Upper lobe of left lung (tissue), 6 donors: Measurements from ENCODE around the gene LNX2. TPM values are rescaled to one million over a fixed set of nuclear protein-coding genes. Genes with fewer than 3 reads are reported as not detected.
"Not testable (repeated sequence)": the region's sequence is repeated elsewhere in the genome, so short reads cannot be mapped to it uniquely, and the experiment has no call there.

Source experiments
- ATAC-seq, 2 donors: fragments of 200-7000 bp; cut with Tn5 transposase; one replicate each; pipeline ENCODE4 v1.9.1; 2022; ENCODE audit warnings: mild to moderate bottlenecking in 2 of 2, moderate library complexity in 2 of 2; ENCODE audit not compliant: low FRiP score in 2 of 2
- DNase-seq, 2 donors: peaks; one replicate each; pipeline ENCODE4 v3.0.0-alpha.2; 2019 to 2020
- H3K27ac ChIP-seq, 4 donors: fragments of 200-600 bp; sonication (generic); one replicate each; pipeline ENCODE4 v1.5.1; 2016 to 2019
- H3K27me3 ChIP-seq, 4 donors: fragments of 200-600 bp; sonication (generic); one replicate each; pipeline ENCODE4 v1.5.1; 2017 to 2019
- H3K36me3 ChIP-seq, 4 donors: fragments of 200-600 bp; sonication (generic); one replicate each; pipeline ENCODE4 v1.5.1; 2016 to 2019
- H3K4me1 ChIP-seq, 4 donors: fragments of 200-600 bp; sonication (generic); one replicate each; pipeline ENCODE4 v1.5.1; 2018 to 2019
- H3K4me3 ChIP-seq, 4 donors: fragments of 200-600 bp; sonication (generic); one replicate each; pipeline ENCODE4 v1.5.1; 2017 to 2019; ENCODE audit warnings: mild to moderate bottlenecking in 2 of 4, moderate library complexity in 1 of 4
- H3K9me3 ChIP-seq, 4 donors: fragments of 200-600 bp; sonication (generic); one replicate each; pipeline ENCODE4 v1.5.1; 2018 to 2019
- CTCF ChIP-seq, 6 experiments: fragments of 450-650 bp in 4 of 6; fragments of 200-600 bp in 2 of 6; sonication (generic) in 2 of 6; IDR thresholded peaks; one replicate each; pipeline ENCODE4 v1.5.1; 2016 to 2019; ENCODE audit warnings: antibody characterized with exemption in 6 of 6
- EP300 ChIP-seq, 4 donors: sonication (generic); formaldehyde crosslinking; IDR thresholded peaks; one replicate each; pipeline ENCODE4 v1.5.1; 2017; ENCODE audit warnings: antibody characterized with exemption in 4 of 4, control low read depth in 2 of 4
- POLR2A ChIP-seq, 4 donors: fragments of 450-650 bp; IDR thresholded peaks; one replicate each; pipeline ENCODE4 v1.5.1; 2016 to 2017; ENCODE audit warnings: antibody characterized with exemption in 4 of 4, mild to moderate bottlenecking in 2 of 4
- POLR2AphosphoS5 ChIP-seq, 2 donors: sonication (generic); formaldehyde crosslinking; IDR thresholded peaks; one replicate each; pipeline ENCODE4 v1.5.1; 2017; ENCODE audit warnings: antibody characterized with exemption in 2 of 2
- WGBS, 2 donors: methylation state at CpG; one replicate each; pipeline ENCODE4 v1.1.5; 2017 to 2018; 5-methylcytosine and 5-hydroxymethylcytosine counted together
- total RNA-seq, 6 donors: library from RNA; depleted of rRNA in 4 of 6; stranded (reverse); fragments of >200 nt in 4 of 6; gene quantifications; one replicate each; pipeline versions ENCODE4 v1.1.0 to v1.2.1, GENCODE V29; 2016 to 2021
- donor health status: DM: no; HTN: no; CAD: no; lungs with moderate emphysema.
- donor health status: DM: no; HTN: yes; CAD: no; lungs with severe emphysema.

LNX2 gene
- total RNA-seq, 6 donors from 2014 or later, result 20.4 to 75.3 (median 33.2) TPM

DNA sequence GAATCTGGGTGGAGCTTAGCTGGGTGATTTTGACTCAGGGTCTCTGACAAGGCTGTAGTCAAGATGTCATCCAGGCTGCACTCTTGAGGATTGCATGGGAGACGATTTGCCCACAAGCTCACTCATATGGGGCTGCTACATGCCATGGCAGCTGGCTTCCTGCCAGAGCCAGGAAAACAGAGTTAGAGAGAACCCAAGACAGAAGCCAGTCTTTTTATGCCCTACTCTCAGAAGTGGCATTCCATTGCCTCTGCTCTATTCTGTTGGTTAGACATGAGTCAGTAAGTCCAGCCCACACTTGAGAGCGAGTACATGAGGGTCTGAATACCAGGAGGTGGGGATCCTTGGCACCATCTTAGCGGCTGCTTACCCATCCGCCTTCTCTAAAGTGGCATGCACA lies 10.8 kb upstream of the LNX2 start:
- no peaks in the 10 kb centered on the region for H3K27me3 ChIP-seq
- DNase-seq (no peak), ATAC-seq (no peak)
- 73 to 96% methylated on average over 4 of the region's 4 CpGs for WGBS, 2 donors
- TF ChIP-seq POLR2A (IDR thresholded peaks at IDR 0.05), result no peak
- no peak for TF ChIP-seq CTCF (IDR thresholded peaks at IDR 0.05)
- no peak for TF ChIP-seq EP300 (IDR thresholded peaks at IDR 0.05)
- TF ChIP-seq POLR2AphosphoS5 (IDR thresholded peaks at IDR 0.05), result no peak
- H3K4me3 ChIP-seq, result no peak overlapping the region
- no peak overlapping the region for H3K27ac ChIP-seq
- H3K4me1 ChIP-seq, result peaks cover 0 to 8% (median 0%) of the 10 kb centered on the region in 4 donors
- peaks cover 0 to 4% (median 0%) of the 10 kb centered on the region in 4 donors for H3K36me3 ChIP-seq
- no peaks in the 10 kb centered on the region for H3K9me3 ChIP-seq

DNA sequence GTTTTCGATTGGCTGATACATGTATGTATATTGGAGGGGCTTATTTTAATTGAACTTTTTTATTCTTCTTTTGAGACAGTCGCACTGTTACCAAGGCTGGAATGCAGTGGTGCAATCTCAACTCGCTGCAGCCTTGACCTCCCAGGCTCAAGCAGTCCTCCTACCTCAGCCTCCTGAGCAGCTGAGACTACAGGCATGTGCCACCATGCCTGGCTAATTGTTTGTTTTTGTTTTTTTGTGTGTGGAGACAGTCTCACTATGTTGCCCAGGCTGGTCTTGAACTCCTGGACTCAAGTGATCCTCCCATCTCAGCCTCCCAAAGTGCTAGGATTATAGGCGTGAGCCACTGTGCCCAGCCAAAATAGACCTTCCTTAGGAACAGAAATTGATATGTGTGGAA lies 8.4 kb upstream of the LNX2 start:
- not testable (repeated sequence) for H3K36me3 ChIP-seq
- 96% methylated on average over 4 of the region's 4 CpGs for WGBS, 2 donors

GRCh38 chr13:27628081-27628480 lies 7.8 kb upstream of the LNX2 start:
- TF ChIP-seq POLR2A (IDR thresholded peaks at IDR 0.05), result no peak
- TF ChIP-seq EP300 (IDR thresholded peaks at IDR 0.05), result no peak
- no peak for TF ChIP-seq POLR2AphosphoS5 (IDR thresholded peaks at IDR 0.05)
- DNase-seq, result no peak
- Histone ChIP-seq H3K27me3 (no peaks in the 10 kb centered on the region), H3K27ac (no peak overlapping the region), H3K4me1 (peaks cover 9 to 22% (median 17%) of the 10 kb centered on the region in 4 donors), H3K9me3 (no peaks in the 10 kb centered on the region), H3K4me3 (no peak overlapping the region), H3K36me3 (peaks cover 0 to 4% (median 1%) of the 10 kb centered on the region in 4 donors)
- no peak for ATAC-seq
- 83 to 85% methylated on average over 4 of the region's 4 CpGs for WGBS, 2 donors

More for the DNA sequence above, 8.4 kb upstream of the LNX2 start:
- peaks cover 3 to 17% (median 10%) of the 10 kb centered on the region in 4 donors for H3K4me1 ChIP-seq
- not testable (repeated sequence) for H3K27me3 ChIP-seq, DNase-seq, H3K4me3 ChIP-seq, ATAC-seq, H3K9me3 ChIP-seq, H3K27ac ChIP-seq

DNA sequence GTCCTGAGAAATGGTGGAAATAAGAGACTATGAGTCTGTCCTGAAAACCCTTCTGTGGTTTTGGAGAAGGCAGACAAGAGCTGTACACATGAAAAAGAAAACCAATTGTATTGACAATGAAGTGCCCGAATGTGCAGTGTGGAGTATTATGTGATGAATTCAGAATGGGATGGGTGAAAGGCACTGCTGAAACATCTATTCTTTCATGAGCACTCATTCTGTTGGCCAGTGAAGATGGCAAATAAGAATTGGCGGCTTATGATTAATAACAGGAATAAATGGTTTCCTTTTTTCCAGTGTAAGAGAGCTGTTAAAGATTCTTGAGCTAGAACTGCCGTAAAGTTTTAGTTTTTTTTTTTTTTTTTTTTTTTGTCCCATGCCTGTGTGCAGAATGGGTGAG lies 7.1 kb upstream of the LNX2 start:
- WGBS, 2 donors, result 70 to 78% methylated on average over 3 of the region's 3 CpGs

GRCh38 chr13:27625839-27626238 lies 5.5 kb upstream of the LNX2 start:
- H3K27me3 ChIP-seq, result no peaks in the 10 kb centered on the region
- H3K9me3 ChIP-seq, result no peaks in the 10 kb centered on the region
- TF ChIP-seq EP300 (IDR thresholded peaks at IDR 0.05) (no peak), CTCF (IDR thresholded peaks at IDR 0.05) (no peak), POLR2A (IDR thresholded peaks at IDR 0.05) (no peak), POLR2AphosphoS5 (IDR thresholded peaks at IDR 0.05) (no peak)
- peaks cover 16 to 28% (median 25%) of the 10 kb centered on the region in 4 donors for H3K4me1 ChIP-seq
- H3K36me3 ChIP-seq, result peaks cover 0 to 4% (median under 1%) of the 10 kb centered on the region in 4 donors
- ATAC-seq (no peak), DNase-seq (no peak)
- no peak overlapping the region for H3K27ac ChIP-seq
- 79 to 87% methylated on average over 2 of the region's 2 CpGs for WGBS, 2 donors
- no peak overlapping the region for H3K4me3 ChIP-seq

More for the DNA sequence above, 7.1 kb upstream of the LNX2 start:
- no peak overlapping the region for H3K27ac ChIP-seq
- H3K27me3 ChIP-seq, result no peaks in the 10 kb centered on the region
- peaks cover 14 to 29% (median 24%) of the 10 kb centered on the region in 4 donors for H3K4me1 ChIP-seq
- TF ChIP-seq POLR2A (IDR thresholded peaks at IDR 0.05) (no peak), POLR2AphosphoS5 (IDR thresholded peaks at IDR 0.05) (no peak), EP300 (IDR thresholded peaks at IDR 0.05) (no peak), CTCF (IDR thresholded peaks at IDR 0.05) (no peak)
- DNase-seq (no peak), ATAC-seq (no peak)
- no peak overlapping the region for H3K4me3 ChIP-seq
- peaks cover 0 to 4% (median 2%) of the 10 kb centered on the region in 4 donors for H3K36me3 ChIP-seq
- no peaks in the 10 kb centered on the region for H3K9me3 ChIP-seq

GRCh38 chr13:27624071-27624470 lies 3.7 kb upstream of the LNX2 start:
- DNase-seq, result peak in 1 of 2 donors; percentile 42
- Histone ChIP-seq H3K4me3 (peak overlapping the region in 1 of 4 donors; percentile 17), H3K9me3 (no peaks in the 10 kb centered on the region), H3K27ac (peak overlapping the region in 2 of 4 donors; percentile 50 to 58), H3K36me3 (peaks cover 0 to 4% (median 0%) of the 10 kb centered on the region in 4 donors), H3K27me3 (no peaks in the 10 kb centered on the region), H3K4me1 (peaks cover 17 to 32% (median 28%) of the 10 kb centered on the region in 4 donors)
- WGBS, 2 donors, result 65 to 75% methylated on average over 3 of the region's 3 CpGs
- peak in 1 of 2 donors; percentile 41 for ATAC-seq
- TF ChIP-seq POLR2AphosphoS5 (IDR thresholded peaks at IDR 0.05) (peak in 1 of 2 donors; percentile 42), EP300 (IDR thresholded peaks at IDR 0.05) (peak in 2 of 4 donors; percentile 59 to 96), POLR2A (IDR thresholded peaks at IDR 0.05) (peak in 1 of 4 donors; percentile 39), CTCF (IDR thresholded peaks at IDR 0.05) (no peak)
